ENCODE data around the gene ATP11A. TPM values are rescaled to one million over a fixed set of nuclear protein-coding genes. Genes with fewer than 3 reads are reported as not detected.
"Not testable (repeated sequence)": the region's sequence is repeated elsewhere in the genome, so short reads cannot be mapped to it uniquely, and the experiment has no call there.

Gene ATP11A
- total RNA-seq, 1 donor from 2014 or later, result 75.6 TPM

DNA sequence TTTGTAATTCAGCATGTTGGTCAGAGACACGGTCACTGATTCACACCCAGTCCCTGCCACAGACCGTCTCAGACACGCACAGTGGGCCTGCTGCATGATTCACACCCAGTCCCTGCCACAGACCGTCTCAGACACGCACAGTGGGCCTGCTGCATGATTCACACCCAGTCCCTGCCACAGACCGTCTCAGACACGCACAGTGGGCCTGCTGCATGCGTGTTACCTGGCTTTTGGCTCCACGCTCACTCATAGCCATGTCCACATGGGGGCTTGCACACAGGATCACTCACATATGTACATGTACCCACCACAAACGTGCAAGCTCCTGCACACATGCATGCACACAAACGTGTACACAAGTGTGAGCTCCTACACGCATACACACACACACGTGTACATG is 194.9 kb downstream of the ATP11A start:
- ATAC-seq; intact Hi-C loops (cut with DNase I); DNase-seq (ENCODE audit: low spot score): not testable (repeated sequence)

DNA sequence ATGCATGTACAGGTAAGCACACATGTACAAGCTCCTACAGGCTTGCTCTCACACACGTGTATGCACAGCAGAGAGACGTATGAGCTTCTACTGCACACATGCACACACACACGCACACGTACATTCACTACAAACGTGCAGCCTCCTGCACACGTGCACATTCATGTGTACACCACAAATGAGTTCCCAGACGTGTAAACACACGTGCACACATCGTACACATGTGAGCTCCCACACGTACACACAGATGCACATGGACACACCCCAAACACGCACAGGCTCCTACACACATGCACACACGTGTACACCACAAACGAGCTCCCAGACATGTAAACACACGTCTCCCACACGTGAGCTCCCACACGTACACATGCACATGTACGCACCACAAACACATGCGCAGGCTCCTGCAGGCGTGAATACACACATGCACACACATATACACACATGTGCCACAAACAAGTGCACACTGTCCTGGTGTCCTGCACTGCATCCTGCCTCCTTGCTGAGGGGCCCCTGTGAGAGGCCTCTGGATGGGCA is 195.5 kb downstream of the ATP11A start:
- ATAC-seq (no peak), DNase-seq (ENCODE audit: low spot score) (no peak)
- intact Hi-C loops (cut with DNase I), result no loop called here

DNA sequence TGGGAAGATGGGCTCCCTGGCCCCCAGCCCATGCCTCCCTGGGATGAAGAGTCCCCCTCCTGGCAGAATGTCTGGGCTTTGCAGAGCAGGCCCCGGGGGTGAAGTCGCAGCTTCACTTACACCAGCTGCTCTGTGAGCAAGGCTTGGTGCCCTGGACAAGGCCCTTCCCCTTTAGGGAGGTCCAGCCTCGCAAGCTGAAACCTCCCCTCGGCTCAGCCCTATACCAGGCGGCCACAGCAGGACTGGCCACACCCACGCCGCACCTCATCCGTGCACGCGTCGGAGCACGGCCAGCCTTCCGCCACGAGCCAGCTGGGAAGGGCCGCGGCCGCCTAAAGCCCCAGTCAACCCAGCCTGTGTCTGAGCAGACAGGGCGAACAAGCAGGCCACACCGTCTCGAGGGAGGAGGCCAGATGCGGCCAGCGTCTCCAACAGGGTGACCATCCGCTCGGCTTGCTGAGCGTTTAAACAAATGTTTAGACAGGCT is 196.0 kb downstream of the ATP11A start:
- DNase-seq (ENCODE audit: low spot score) (peak; percentile 80), ATAC-seq (peak; percentile 95)
- intact Hi-C loops (cut with DNase I), result no loop called here

DNA sequence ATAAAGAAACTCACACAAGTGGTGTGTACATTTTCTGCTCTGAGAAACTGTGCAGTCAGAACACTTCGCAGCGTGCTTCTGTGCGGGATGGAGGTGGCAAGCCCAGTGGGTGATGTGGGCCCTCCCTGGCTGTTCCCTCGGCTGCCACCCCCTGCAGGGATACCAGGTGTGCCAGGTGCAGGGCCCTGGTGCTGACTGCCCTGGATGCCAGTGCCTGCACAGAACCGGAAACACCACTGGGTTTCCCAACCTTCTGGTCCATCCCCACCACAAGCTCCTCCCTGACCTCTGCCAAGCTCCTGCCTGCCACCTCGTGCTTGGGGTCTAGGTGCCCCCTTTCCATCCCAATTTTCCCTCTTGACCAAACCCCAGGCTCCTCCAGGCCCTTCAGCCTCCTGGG is 197.3 kb downstream of the ATP11A start:
- intact Hi-C loops (cut with DNase I), result no loop called here
- DNase-seq (ENCODE audit: low spot score), result no peak
- ATAC-seq, result no peak

DNA sequence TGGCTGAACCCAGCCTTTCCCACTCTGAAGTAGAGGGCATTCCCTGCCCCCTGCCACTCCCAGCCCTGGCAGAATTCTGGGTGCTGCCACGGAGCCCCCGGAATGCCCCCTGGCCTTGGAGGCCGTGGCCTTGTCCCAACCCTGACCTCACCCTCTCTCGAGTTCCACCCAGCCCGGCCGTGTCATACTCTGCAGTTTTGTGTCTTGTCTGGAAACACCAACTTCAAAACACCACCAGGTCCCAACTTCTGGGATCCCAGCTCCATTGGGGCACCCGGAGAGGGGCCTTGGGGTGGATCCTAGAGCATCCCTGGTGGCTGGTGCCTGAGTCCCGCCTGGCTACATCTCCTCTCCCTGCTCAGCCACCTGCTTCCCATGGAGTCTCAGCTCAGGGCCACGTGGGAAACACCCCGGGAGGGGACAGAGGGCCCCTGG is 197.7 kb downstream of the ATP11A start:
- DNase-seq (ENCODE audit: low spot score) (no peak), ATAC-seq (no peak)
- intact Hi-C loops (cut with DNase I), result no loop called here

DNA sequence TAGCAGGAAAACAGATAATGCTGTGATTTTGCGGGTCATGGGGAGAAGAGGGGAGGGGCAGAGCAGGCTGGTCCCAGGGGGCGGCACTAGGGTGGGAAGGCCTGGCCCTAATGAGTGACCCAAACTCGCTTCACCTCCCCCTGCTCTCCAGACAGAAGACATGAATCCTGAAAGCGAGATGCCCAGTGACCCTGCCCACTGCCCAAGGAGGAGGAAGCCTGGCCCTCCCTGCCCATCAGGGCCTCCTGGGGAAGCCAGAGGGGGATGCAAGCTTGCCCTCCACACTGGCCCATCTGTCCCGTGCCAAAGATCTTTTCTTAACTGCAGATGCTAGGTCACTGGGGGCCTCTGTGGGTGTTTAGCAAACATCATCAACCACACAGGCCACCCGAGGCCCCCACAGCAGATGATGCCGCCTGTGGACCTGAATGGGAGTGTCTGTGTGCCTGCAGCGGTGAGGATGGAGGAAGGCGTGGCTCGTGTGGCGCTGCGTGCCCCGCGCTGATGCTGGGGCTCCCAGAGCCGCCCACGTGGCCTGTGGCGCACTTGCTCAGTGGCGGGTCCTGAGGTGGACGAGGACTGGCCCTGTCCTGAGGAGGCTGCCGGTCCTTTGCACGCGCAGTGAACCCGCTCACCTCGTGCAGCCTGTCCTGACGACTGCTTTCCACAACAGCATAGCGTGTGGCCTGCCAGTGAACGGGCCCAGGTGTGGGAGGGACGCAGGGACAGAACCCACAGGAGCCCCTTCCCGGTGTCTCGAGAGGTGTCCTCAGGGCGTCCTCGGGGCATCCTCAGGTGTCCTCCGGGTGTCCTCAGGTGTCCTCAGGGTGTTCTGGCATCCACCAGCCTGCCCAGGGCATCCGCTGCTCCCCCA is 198.6 kb downstream of the ATP11A start:
- DNase-seq (ENCODE audit: low spot score) (no peak), ATAC-seq (no peak)
- intact Hi-C loops (cut with DNase I), result no loop called here

DNA sequence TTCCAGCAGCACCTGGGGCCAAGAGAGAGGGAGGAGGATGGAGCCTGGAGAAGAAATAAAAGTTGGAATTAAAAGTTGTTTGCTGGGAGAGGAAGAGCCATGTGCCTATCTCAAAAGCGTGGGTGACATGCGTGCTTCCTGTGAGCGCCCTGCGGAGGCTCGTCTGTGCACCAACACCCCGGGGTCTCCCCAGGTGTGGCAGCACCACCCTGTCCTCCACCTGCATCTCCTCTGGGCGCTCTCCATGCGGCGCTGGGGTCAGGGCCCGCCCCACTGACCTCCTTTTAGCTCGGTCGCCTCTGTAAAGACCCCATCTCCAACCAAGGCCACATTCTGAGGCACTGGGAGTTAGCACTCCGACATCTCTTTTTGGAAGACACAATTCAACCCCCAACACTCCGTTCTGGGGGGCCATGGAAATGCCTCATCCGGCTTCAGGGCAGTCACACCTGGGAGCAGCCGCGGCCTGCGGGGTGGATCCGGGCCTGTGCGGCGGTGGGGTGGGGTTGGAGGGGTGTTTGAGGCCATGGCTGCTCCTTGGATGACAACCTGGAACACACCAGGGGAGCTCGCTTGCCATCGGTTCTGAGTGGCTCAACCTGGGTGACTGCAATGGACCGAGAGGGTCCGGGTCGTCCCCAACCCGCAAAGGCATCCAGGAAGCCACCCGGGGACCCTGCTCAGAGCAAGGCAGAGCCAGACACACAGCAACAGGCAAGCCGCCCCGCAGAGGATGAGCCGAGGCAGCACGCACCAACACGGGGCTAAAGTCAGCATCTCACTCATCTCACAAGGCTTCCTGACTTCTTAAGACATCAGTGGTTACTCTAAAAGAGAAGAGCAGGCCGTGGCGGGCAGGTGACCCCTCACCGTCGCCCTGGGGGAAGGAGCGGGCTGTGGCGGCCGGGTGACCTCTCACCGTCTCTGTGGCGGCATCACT is 199.8 kb downstream of the ATP11A start:
- intact Hi-C loops (cut with DNase I), result no loop called here
- DNase-seq (ENCODE audit: low spot score) (no peak), ATAC-seq (no peak)

DNA sequence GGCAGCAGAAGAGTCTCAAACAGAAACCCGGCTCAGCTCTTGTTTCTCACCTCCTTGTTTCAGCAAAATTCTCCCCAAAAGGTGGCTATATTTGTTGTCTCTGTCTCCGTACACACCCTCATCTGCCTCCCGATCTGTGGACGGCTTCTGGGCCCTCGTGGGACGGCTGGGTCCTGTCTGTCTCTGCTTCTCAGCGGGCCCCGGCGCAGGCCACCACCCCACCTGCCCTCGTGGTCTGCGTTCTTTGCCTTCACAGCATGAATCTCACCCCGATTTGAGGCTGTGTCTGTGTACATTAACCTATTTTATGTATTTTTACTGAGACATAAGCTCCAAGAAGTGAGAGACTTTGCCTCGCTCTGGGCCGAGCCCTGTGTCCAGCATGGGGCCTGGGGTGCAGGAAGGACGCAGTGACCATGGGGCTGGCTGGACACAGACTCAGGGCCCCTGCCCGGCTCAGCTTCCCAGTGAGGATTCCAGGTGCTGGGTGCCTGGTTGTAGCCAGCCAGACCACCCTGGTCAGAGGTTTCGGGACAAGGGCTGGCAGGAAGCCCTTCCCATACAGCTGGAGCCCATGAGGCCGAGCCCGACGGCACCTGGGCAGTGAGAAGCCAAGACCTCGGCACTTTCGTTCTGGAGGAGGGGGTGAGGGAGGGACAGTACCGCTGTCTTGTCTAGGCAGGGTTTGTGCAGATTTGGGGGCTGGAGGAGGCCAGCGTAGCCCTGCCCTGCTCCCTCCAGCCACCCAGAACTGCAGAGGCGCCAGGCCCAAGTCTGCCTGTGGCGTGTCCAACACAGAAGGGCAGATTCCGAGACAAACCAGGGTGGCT is 200.7 kb downstream of the ATP11A start:
- DNase-seq (ENCODE audit: low spot score) (no peak), ATAC-seq (no peak)

DNA sequence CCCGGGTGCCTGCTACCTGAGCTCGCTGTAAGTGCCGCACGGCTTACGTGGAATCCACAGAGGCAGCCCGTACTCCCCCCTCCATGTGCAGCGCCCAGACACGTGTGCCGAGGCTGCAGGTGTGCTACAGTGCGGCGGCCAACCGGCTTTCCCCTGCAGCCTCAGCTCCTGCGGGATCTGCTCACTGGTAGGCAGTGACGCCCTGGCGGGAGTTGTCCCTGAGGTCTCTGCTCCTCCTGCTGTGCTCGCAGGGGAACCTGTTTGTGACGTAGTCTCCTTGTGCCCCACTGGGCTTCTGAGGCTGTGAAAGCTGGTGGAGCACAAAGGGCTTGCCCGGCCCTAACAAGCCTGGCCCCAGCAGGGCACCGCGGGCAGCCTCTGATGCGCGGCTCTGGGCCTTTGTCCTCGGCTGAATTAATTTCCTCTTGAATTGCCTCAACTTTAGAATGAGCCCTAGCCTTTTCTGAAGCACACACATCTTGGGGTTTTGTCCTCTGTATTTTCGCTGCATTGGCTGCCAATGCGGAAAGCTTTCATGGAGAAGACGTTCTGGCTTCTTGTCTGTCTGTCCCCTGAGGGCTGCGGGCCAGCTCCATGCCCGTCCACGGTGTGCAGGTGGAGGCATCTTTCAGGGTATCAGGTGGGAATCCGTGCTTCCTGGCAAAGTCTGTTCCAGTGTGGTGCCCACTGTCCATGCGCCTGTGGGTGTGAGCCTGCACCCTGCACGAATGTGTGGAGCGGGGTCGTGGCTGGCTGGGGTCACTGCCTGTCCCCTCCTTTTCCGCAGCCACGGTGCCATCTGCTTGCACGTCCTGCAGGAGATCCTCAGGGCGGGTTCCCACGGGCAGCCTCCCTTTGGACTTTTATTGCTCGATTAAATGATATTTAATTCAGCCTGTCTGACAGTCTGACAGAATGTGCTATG is 201.9 kb downstream of the ATP11A start:
- intact Hi-C loops (cut with DNase I), result no loop called here
- DNase-seq (ENCODE audit: low spot score) (no peak), ATAC-seq (no peak)

More for the DNA sequence above, 200.7 kb downstream of the ATP11A start:
- intact Hi-C loops (cut with DNase I), result no loop called here

DNA sequence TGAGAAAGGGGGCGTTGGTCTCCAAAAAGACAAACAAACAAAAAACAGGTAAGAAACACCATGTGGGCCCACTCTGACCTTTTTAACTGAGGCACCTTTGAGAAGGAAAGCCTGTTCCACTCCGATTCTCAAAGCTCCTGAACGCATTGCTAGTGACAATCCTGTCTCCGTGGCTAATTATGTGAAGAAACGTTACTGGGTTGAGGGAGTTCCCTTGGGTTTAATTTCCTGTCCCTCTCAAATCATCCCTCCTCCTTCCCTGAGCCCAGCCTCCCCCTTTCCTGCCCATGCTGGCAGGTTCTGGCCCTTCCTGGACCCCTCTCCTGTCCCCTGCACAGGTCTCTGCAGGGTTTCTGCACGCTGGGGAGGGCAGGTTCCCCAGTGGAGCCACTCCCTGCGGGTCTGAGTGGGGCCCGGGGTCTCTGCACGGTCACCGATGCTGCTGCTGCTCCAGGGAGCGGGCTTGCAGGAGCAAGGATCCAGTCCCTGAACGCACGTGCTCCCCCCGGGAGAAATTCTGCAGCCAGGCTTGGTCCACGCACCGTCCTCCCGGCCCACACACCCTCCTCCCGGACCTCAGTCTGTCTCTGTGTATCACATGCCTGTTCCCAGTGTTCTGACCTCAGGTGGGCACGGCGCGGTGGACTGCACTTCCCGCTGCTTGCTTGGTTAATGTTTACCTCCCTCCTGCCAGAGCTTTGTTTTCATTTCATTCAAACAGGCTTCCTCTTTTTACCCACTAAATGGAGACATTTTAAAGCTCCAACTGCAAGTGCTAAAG is 202.8 kb downstream of the ATP11A start:
- intact Hi-C loops (cut with DNase I), result no loop called here
- no peak for ATAC-seq
- DNase-seq (ENCODE audit: low spot score), result no peak

DNA sequence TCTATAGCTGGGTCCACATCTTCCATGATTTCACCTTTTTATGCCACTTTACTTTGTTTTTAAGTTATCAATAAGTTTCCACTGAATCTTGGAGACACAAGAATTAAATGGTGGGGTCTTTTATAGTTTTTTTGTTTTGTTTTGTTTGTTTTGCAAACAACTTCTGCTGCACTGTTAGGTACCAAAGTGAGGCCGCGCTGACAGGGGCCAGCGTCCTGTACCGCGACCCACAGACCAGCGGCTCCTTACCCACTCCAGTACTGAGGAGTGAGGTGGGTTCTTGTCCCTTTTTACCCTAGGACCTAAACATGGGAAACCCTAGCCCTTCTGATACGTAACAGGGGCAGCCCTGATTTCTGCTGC is 203.3 kb downstream of the ATP11A start:
- DNase-seq (ENCODE audit: low spot score) (no peak), ATAC-seq (no peak)
- intact Hi-C loops (cut with DNase I), result no loop called here

DNA sequence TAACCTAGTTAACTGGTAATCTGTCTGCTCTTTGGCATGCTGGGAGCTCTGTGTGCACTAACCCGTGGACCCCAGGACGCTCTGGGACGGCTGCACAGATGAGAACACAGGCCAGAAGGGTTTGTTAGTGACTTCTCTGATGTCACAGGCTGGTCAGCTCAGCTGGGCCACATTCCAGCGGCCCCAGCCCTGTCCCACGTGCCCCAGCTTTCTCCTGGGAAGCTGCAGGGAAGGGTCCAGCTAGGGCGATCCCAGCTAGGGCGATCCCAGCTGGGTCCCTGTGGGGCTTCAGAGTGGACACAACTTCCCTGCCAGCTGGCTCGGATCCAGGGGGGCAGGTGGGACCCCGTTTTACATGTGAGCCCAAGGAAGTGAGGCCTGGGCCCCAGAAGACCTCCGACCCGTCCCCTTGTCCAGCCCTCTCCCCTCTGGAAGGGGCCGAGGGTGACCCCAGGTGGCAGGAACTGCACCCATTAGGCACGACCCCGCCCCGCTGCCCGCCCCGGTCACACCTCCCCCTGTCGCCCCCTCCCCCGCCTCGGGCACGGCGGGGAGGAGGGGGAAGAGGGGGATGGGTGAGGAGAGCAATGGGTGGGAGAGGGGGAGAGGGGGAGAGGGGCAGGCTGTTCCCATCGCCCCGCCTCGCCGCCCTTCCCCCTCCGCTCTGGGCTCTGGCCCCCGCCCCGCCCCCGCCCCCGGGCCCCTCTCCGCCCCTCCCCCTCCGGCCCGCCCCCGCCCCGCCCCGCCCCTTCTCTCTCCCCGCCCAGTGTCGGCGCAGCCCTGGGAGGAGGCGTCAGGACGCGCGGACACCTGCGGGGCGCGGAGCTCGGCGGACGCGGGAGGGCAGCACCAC is 204.0 kb downstream of the ATP11A start:
- intact Hi-C loops (cut with DNase I), result no loop called here
- ATAC-seq, result peak; percentile 51
- no peak for DNase-seq (ENCODE audit: low spot score)

DNA sequence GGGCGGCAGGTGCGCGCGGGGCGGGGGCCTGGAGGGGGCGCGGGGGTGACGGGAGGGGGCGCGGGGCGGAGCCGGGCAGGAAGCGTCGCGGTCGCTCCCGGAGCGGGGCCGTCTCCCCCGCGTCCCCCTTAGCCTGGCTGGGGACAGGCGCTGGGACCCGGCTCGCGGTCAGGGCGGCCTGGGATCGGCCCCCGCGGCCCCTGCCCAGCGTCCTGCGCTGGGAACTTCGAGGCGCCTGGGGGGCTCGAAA is 204.5 kb downstream of the ATP11A start:
- ATAC-seq (no peak), DNase-seq (ENCODE audit: low spot score) (no peak)
- intact Hi-C loops (cut with DNase I), result no loop called here

DNA sequence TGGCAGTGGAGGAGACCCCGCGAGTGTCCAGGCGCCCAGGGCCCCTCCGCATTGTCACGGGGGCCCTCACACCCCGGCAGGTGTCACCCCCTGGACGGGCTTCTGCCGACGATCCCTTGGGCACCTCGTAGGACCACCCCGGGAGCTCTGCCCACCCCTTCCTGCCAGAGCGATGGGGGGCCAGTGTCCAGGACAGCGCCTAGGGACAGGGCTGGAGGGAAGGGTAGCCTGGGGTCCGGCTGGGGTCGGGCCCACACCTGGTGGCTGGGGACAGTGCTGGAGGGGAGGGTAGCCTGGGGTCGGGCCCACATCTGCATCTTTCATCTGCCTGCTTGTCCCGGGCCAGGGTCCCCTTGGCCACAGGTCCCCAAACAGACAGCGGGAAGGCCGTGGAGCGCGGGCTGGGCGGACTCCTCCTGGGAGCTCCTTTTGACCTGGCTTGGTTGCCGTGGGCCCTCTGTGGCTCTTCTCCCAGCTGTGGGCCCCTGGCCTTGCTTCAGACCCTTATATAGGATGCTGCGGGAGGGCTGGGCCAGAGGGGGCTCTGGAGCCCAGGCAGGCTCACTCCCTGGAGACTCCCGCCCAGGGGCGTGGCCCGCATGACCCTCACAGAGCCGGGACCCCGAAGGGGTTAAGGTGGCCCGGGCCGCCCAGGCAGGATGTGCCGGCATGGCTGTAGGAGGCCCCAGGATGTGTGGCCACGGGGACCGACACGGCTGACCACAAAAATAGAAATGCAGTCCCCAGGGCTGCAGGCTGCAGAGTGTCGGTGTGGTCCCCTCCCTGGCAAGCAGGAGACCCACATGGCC is 205.0 kb downstream of the ATP11A start:
- intact Hi-C loops (cut with DNase I), result no loop called here
- no peak for DNase-seq (ENCODE audit: low spot score)
- ATAC-seq, result peak; percentile 5
